ENCODE data around the gene ABCF3.

GRCh38 chr3:184168363-184169120, 17.5 kb upstream of the ABCF3 start:
- TF ChIP-seq, protein P1, sequence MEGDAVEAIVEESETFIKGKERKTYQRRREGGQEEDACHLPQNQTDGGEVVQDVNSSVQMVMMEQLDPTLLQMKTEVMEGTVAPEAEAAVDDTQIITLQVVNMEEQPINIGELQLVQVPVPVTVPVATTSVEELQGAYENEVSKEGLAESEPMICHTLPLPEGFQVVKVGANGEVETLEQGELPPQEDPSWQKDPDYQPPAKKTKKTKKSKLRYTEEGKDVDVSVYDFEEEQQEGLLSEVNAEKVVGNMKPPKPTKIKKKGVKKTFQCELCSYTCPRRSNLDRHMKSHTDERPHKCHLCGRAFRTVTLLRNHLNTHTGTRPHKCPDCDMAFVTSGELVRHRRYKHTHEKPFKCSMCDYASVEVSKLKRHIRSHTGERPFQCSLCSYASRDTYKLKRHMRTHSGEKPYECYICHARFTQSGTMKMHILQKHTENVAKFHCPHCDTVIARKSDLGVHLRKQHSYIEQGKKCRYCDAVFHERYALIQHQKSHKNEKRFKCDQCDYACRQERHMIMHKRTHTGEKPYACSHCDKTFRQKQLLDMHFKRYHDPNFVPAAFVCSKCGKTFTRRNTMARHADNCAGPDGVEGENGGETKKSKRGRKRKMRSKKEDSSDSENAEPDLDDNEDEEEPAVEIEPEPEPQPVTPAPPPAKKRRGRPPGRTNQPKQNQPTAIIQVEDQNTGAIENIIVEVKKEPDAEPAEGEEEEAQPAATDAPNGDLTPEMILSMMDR (IDR thresholded peaks at IDR 0.05) = no peak
- TF ChIP-seq POLR2A (IDR thresholded peaks at IDR 0.05) = no peak

All from right lobe of liver (tissue), 4 donors.